Spleen (tissue), 11 donors: ENCODE measurements around the gene FLVCR2. TPM values are rescaled to one million over a fixed set of nuclear protein-coding genes. Genes with fewer than 3 reads are reported as not detected.
"Not testable (repeated sequence)": the region's sequence is repeated elsewhere in the genome, so short reads cannot be mapped to it uniquely, and the experiment has no call there.

Source experiments
- DNase-seq: peaks from one replicate; pipeline ENCODE4 v3.0.0-alpha.2; 2020
- H3K27ac ChIP-seq, 8 donors: fragments of 200-600 bp; sonication (generic) in 7 of 8; 1 replicate in 4 of 8; 2 replicates in 4 of 8; pipeline versions ENCODE4 v1.5.0 to v1.8.0; 2016 to 2021; ENCODE audit warnings: inconsistent platforms in 4 of 8, mild to moderate bottlenecking in 4 of 8, moderate library complexity in 1 of 8
- H3K27me3 ChIP-seq, 7 donors: fragments of 200-600 bp; sonication (generic) in 6 of 7; replicated peaks in 1 of 7; 1 replicate in 4 of 7; 2 replicates in 3 of 7; pipeline versions ENCODE4 v1.5.0 to v1.8.0; 2016 to 2021; ENCODE audit warnings: inconsistent platforms in 3 of 7, mild to moderate bottlenecking in 1 of 7
- H3K36me3 ChIP-seq, 6 donors: fragments of 200-600 bp; sonication (generic) in 5 of 6; 1 replicate in 4 of 6; 2 replicates in 2 of 6; pipeline versions ENCODE4 v1.5.0 to v1.8.0; 2016 to 2021; ENCODE audit warnings: inconsistent platforms in 2 of 6
- H3K4me1 ChIP-seq, 6 donors: fragments of 200-600 bp; sonication (generic) in 5 of 6; 1 replicate in 3 of 6; 2 replicates in 3 of 6; pipeline versions ENCODE4 v1.5.0 to v1.8.0; 2016 to 2021; ENCODE audit warnings: inconsistent platforms in 3 of 6
- H3K4me3 ChIP-seq, 8 donors: fragments of 200-600 bp; sonication (generic) in 7 of 8; 1 replicate in 4 of 8; 2 replicates in 4 of 8; pipeline versions ENCODE4 v1.5.0 to v1.8.0; 2016 to 2021; ENCODE audit warnings: inconsistent platforms in 4 of 8, mild to moderate bottlenecking in 4 of 8, moderate library complexity in 2 of 8
- H3K9me3 ChIP-seq, 8 donors: fragments of 200-600 bp; sonication (generic) in 7 of 8; 1 replicate in 4 of 8; 2 replicates in 4 of 8; pipeline versions ENCODE4 v1.5.0 to v1.8.0; 2016 to 2021; ENCODE audit warnings: inconsistent platforms in 4 of 8
- POLR2A ChIP-seq, 3 donors: fragments of 450-650 bp; IDR thresholded peaks; one replicate each; pipeline ENCODE4 v1.5.1; 2017; ENCODE audit warnings: antibody characterized with exemption in 3 of 3, mild to moderate bottlenecking in 1 of 3
- POLR2AphosphoS5 ChIP-seq, 3 donors: sonication (generic); formaldehyde crosslinking; IDR thresholded peaks; one replicate each; pipeline ENCODE4 v1.5.1; 2017; ENCODE audit warnings: antibody characterized with exemption in 3 of 3
- WGBS, 5 donors: extraction: QIAGEN DNeasy Blood & Tissue Kit in 3 of 5; methylation state at CpG; one replicate each; pipeline versions ENCODE4 v1.1.5 to v1.1.7; 2013 to 2018; 5-methylcytosine and 5-hydroxymethylcytosine counted together
- intact Hi-C: fragments of 100-400 bp; cut with DNase I; formaldehyde crosslinking; loops from one replicate; pipeline ENCODE4 v1.15.0; 2023; ENCODE audit warnings: low total_unique reads
- polyA plus RNA-seq, 3 donors: library from polyadenylated mRNA; stranded (reverse); fragments of 200-250 nt; gene quantifications; one replicate each; pipeline ENCODE4 v1.2.1, GENCODE V29; 2013
- total RNA-seq, 7 donors: library from RNA; depleted of rRNA in 3 of 7; stranded (reverse); fragments of >200 nt in 3 of 7; fragmentation: NEBNext Ultra II Directional in 4 of 7; extraction: Animal tissue kit (Norgen Biotek cat#: 25700) in 4 of 7; gene quantifications; one replicate each; pipeline versions ENCODE4 v1.1.0 to v1.2.1, GENCODE V29; 2016 to 2021
- TF ChIP-seq, protein P1 (sequence below), 11 experiments: fragments of 200-600 bp in 7 of 11; fragments of 450-650 bp in 4 of 11; sonication (generic) in 4 of 11; IDR thresholded peaks in 8 of 11; conservative IDR thresholded peaks in 3 of 11; 1 replicate in 7 of 11; 2 replicates in 4 of 11; pipeline versions ENCODE4 v1.4.0 to v1.8.0; 2016 to 2021; ENCODE audit warnings: antibody characterized with exemption in 11 of 11, inconsistent platforms in 4 of 11, mild to moderate bottlenecking in 1 of 11
- donor health status: healthy with polysubstance abuse.
- donor health status: DM: no; HTN: no; CAD: no; lungs with moderate emphysema.
- donor health status: DM: no; HTN: no; CAD: no.
- donor health status: Bipolar disorder and iron deficiency.
- donor health status: healthy.
- donor health status: DM: no; HTN: no; CAD: no.
- donor health status: DM: yes; HTN: yes; CAD: no.

Gene FLVCR2
- total and polyA plus RNA-seq, 10 donors, result 4.8 to 47.9 (median 30.2) TPM

DNA sequence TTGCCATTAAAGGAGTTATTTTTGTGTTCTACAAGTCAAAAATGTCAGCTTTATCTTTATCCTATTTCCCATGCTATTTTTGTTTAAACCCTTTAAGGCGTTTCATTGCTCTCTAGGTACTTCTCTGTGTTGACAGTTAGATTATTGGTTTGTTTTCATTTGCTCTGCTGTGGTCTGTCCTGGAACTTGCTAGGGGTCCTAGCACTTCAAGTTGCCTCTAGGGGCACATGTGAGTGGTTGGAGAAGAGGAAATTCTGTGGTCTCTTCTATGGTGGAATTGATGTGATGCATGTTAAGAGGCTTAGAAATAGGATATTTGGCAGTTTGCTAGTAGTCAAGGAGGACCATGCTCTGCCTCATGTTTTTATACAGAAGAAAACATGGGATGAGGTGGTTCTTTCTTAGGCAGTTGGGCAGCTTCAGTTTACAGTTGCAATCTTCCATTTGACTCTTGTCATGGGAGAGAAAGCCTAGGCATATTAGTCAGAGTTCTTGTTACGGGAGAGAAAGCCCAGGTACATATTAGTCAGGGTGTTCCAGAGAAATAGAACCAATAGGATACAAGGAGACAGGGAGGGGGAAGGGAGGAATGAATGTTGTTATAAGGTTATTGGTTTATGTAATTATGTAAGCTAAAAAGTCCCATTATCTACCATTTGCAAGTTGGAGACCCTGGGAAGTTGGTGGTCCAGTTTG is 97.0 kb downstream of the FLVCR2 start:
- H3K27ac ChIP-seq, result no peak overlapping the region
- no peak overlapping the region for H3K4me3 ChIP-seq
- DNase-seq, result no peak
- 71 to 82% (median 80%) methylated on average over 2 of the region's 2 CpGs for WGBS, 5 donors
- TF ChIP-seq POLR2A (IDR thresholded peaks at IDR 0.05), result no peak
- TF ChIP-seq, protein P1, sequence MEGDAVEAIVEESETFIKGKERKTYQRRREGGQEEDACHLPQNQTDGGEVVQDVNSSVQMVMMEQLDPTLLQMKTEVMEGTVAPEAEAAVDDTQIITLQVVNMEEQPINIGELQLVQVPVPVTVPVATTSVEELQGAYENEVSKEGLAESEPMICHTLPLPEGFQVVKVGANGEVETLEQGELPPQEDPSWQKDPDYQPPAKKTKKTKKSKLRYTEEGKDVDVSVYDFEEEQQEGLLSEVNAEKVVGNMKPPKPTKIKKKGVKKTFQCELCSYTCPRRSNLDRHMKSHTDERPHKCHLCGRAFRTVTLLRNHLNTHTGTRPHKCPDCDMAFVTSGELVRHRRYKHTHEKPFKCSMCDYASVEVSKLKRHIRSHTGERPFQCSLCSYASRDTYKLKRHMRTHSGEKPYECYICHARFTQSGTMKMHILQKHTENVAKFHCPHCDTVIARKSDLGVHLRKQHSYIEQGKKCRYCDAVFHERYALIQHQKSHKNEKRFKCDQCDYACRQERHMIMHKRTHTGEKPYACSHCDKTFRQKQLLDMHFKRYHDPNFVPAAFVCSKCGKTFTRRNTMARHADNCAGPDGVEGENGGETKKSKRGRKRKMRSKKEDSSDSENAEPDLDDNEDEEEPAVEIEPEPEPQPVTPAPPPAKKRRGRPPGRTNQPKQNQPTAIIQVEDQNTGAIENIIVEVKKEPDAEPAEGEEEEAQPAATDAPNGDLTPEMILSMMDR (IDR thresholded peaks at IDR 0.05 in 8 of 11, conservative IDR thresholded peaks at IDR 0.05 in 3 of 11), result no peak
- no peak for TF ChIP-seq POLR2AphosphoS5 (IDR thresholded peaks at IDR 0.05)
- H3K4me1 ChIP-seq, result no peaks in the 10 kb centered on the region
- peaks cover 0 to 11% (median 7%) of the 10 kb centered on the region in 8 donors for H3K9me3 ChIP-seq
- intact Hi-C loops, result no loop called here
- peaks cover 0 to 47% (median 4%) of the 10 kb centered on the region in 6 donors for H3K36me3 ChIP-seq
- no peaks in the 10 kb centered on the region for H3K27me3 ChIP-seq

DNA sequence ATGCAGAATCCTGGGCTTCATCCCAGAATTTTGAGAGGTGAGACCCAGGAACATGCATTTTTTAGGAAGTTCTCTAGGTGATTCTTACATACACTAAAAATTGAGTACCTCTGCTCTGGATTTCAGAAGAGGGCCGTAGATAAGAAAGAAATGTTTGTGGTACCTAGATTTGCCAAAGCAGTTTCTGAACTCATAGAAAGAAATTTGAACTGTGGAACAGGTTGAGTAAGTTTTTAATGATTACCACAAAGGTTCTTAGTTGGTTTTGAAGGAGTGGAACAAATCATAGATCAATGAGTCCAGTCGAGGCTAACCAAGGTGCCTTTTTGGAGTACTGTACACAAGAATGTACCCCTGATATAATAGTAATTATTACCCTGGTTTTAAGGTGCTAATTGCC is 107.5 kb downstream of the FLVCR2 start:
- Histone ChIP-seq H3K4me3 (no peak overlapping the region), H3K36me3 (peaks cover 0 to 81% (median 32%) of the 10 kb centered on the region in 6 donors), H3K27ac (no peak overlapping the region), H3K9me3 (no peaks in the 10 kb centered on the region), H3K27me3 (no peaks in the 10 kb centered on the region), H3K4me1 (no peaks in the 10 kb centered on the region)
- DNase-seq, result no peak
- intact Hi-C loops, result no loop called here
- TF ChIP-seq POLR2A (IDR thresholded peaks at IDR 0.05), result no peak
- TF ChIP-seq, protein P1 (IDR thresholded peaks at IDR 0.05 in 8 of 11, conservative IDR thresholded peaks at IDR 0.05 in 3 of 11), result no peak
- TF ChIP-seq POLR2AphosphoS5 (IDR thresholded peaks at IDR 0.05), result no peak
- 89 to 94% (median 92%) methylated on average over 2 of the region's 2 CpGs for WGBS, 5 donors

DNA sequence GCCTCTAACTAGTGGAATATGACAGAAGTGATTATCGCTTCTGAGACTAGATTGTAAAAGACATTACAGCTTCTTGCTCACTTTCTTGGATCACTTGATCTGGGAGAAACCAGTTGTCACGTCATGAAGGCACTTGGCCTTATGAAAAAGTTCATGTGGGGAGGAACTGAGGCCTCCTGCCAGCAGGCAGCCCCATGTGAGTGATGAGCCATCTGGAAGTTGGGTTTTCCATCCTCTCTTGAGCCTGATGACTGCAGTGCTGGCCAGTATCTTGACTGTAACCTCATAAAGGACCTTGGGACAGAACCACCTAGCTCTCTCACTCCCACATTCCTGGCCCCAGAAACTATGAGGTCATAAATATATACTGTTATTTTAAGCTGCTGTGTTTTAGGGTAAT is 110.6 kb downstream of the FLVCR2 start:
- no peaks in the 10 kb centered on the region for H3K4me1 ChIP-seq
- TF ChIP-seq POLR2A (IDR thresholded peaks at IDR 0.05), result no peak
- TF ChIP-seq POLR2AphosphoS5 (IDR thresholded peaks at IDR 0.05), result no peak
- TF ChIP-seq, protein P1 (IDR thresholded peaks at IDR 0.05 in 8 of 11, conservative IDR thresholded peaks at IDR 0.05 in 3 of 11), result no peak
- intact Hi-C loops, result no loop called here
- H3K9me3 ChIP-seq, result peaks cover 0 to 2% (median 0%) of the 10 kb centered on the region in 8 donors
- no peak overlapping the region for H3K4me3 ChIP-seq
- H3K27ac ChIP-seq, result no peak overlapping the region
- H3K36me3 ChIP-seq, result peaks cover 0 to 82% (median 31%) of the 10 kb centered on the region in 6 donors
- H3K27me3 ChIP-seq, result no peaks in the 10 kb centered on the region
- DNase-seq, result no peak
- 86 to 94% (median 90%) methylated on average over 2 of the region's 2 CpGs for whole genome bisulfite sequencing, 5 donors

DNA sequence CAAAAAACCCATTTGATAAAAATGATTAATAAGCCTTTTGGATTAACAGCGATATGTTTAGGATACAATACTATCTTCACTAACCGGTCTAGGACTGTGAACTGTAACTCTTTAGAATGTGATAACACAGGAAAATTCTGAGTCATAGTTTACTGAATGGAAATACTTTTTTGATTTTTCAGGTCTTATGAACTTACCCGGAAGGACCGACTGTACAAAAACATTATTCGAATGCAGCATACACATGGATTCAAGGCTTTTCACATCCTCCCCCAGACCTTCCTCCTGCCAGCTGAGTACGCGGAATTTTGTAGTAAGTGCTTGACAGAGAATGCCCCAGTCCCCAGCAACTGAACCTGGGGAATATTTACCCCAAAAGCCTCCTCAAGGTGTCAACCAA is 111.6 kb downstream of the FLVCR2 start:
- Histone ChIP-seq H3K27me3 (no peaks in the 10 kb centered on the region), H3K4me3 (no peak overlapping the region), H3K4me1 (no peaks in the 10 kb centered on the region), H3K27ac (no peak overlapping the region), H3K9me3 (peaks cover 0 to 12% (median 8%) of the 10 kb centered on the region in 8 donors), H3K36me3 (peaks cover 0 to 82% (median 39%) of the 10 kb centered on the region in 6 donors)
- intact Hi-C loops, result no loop called here
- TF ChIP-seq, protein P1 (IDR thresholded peaks at IDR 0.05 in 8 of 11, conservative IDR thresholded peaks at IDR 0.05 in 3 of 11), result no peak
- TF ChIP-seq POLR2AphosphoS5 (IDR thresholded peaks at IDR 0.05), result no peak
- no peak for TF ChIP-seq POLR2A (IDR thresholded peaks at IDR 0.05)
- 91 to 96% (median 94%) methylated on average over 7 of the region's 7 CpGs for WGBS, 5 donors
- no peak for DNase-seq

DNA sequence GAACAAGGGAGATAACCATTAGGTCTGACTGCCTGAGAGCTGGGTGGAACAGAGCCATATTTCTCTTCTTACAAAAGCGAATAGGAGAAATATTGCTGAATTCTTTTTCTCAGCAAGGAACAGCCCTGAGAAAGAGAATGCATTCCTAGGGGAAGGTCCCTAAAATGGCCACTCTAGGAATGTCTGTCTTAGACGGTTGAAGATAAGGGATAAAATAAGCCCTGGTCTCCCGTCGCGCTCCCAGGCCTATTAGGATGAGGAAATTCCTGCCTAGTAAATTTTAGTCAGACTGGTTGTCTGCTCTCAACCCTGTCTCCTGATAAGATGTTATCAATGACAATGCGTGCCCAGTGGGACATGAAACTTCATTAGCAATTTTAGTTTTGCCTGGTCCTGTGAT is 116.6 kb downstream of the FLVCR2 start:
- H3K27me3 ChIP-seq, H3K4me3 ChIP-seq, DNase-seq, intact Hi-C loops, H3K27ac ChIP-seq: not testable (repeated sequence)
- peaks cover 0 to 12% (median 3%) of the 10 kb centered on the region in 6 donors for H3K4me1 ChIP-seq
- H3K9me3 ChIP-seq, result peaks cover 0 to 18% (median 14%) of the 10 kb centered on the region in 8 donors
- 94 to 99% (median 97%) methylated on average over 6 of the region's 6 CpGs for WGBS, 5 donors
- H3K36me3 ChIP-seq, result peaks cover 0 to 85% (median 37%) of the 10 kb centered on the region in 6 donors
